LHCN-M2 (cell line): ENCODE results near the gene SSH2. TPM values are rescaled to one million over a fixed set of nuclear protein-coding genes. Genes with fewer than 3 reads are reported as not detected.
"Not testable (repeated sequence)": the region's sequence is repeated elsewhere in the genome, so short reads cannot be mapped to it uniquely, and the experiment has no call there.

Experiments used
- DNase-seq: peaks from one replicate; pipeline ENCODE4 v3.0.0-alpha.2; 2012; ENCODE audit warnings: low read depth
- total RNA-seq: library from RNA; depleted of rRNA; stranded (reverse); fragments of >200 nt; gene quantifications from 2 replicates; pipeline ENCODE4 v1.2.3, GENCODE V29; 2014

SSH2 gene
- total RNA-seq, 1 experiment from 2014 or later: 16.5 TPM

- peak; percentile 78 for DNase-seq
Observed at GRCh38 chr17:29931231-29931932, 1.4 kb upstream of the SSH2 start.

DNA sequence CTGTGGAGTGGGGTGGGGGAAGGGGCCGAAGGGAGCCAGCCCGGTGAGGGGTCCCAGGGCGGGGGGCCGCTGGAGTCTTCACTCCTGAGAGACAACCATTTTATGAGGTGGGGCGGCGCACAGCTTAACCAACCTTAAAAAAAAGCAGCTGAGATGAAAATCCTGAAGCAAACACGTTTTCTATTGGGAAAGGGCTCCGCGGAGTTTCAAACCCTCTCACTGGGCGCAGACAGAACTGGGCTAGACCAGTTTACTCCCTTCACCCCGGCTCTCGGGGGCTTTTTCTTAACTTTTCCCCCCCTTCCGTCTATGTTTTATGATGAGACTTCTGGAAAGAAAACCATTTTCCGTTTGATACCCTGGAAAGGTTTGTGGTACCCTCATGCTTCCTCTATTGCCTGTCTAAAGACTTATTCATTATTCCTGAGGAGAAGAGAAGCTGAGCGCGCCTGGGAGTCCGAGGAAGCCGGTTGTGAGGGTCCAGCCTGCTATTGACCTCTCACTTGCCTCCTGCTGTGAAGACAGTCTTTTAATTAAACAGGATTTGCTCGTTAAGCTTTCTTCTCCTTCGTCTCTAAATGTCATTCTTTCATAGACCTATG lies 482 bp upstream of the SSH2 start:
- no peak for DNase-seq

DNA sequence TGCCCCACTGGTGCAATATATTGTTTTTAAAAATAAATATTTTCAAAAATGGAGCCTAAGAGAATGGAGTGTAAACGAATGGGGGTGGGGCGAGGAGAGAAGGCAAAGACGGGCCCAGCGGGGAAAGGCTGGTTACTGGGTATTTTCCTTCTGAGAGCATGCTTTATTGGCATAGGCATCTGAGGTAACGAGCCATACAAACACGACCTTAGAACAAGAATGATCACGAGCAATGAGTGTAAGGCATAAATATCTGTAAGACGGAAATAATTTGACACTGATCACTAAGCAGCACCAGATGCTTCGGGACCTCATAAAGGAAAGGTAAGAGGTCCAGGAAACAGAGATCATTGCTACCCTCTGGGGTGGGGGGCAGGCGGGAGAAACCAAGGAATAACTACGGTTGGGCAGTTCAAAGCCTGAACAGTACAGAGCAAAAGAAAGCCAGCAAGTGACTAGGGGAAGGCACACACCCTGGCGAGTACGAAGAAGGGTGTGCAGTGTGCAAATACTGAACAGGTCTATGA lies 959 bp downstream of the SSH2 start:
- DNase-seq: peak; percentile 41

DNA sequence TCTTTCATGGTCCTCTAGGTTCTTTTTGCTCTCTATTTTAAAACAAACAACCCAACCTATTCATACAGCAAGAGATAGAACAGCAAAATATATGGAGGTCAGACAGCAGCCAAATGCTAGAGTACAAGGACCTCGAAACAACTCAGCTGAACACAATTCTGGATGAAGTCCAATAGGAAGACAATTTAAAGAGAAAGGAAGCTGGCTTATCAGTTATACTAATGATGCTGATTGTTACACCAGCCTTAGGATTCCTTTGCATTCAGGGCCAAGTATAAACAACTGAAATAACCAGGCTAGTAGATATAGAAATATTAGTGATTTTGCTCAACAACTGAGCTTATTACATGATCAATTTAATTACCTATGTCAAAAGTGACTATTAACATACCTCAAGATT lies 2.5 kb downstream of the SSH2 start:
- DNase-seq: no peak

DNA sequence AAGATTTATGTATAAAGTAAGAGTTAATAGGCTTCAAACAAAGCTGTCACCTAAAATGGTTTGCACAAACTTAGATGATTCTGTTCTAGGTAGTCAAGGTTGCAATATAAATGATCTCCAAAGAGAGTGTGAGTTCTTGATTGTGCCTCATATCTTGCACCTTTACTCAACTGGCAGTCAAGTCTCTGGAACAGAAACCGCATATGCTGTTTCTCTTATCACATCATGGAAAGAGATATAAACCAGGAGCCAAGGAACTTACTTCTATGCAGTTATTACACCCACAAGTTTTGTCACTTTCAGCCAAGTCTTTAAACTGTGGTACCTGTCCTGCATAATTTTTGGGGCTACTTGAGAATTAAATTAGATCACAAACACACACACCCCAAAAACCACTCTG lies 5.2 kb downstream of the SSH2 start:
- DNase-seq: no peak

DNA sequence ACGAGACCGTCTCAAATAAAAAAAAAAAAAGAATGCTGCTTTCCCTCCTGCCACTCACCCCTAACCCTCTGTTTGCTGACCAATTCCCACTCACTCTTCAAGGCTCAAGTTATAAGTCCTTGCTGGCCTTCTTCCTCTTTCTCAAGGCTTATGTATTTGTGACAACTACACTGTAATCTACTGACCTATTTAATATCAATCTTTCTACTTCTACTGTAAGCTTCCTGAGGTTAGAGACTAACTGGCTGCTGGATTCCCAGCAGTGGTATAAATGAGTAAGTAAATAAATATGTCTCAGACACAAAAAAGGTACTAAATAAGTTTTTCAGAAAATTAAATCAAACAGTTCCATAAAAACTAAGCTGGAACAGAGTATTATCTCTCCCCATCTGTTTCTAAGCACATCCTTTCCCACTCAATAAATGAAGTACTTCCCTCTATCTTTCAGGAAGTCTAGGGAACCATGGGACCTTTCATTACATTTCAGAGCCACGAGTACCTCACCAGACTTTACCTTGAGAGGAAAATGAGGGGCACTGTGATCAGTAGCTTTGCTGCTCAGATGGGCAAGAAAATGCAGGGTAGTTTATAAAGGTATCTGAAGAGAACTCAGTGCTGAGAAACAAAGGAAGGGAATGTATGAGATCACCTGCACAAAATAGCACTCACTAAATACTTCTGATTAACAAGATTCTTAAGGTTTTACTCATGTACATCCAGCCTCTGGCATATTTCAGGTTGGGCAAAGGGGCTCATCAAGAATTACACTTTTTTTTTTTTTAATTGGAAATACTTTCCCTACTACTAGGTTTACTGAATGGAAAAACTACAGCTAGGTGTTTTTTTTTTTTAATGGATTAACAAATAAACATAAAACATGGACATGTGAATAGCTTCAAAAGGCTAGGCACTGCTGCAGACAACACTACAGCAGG lies 10.8 kb downstream of the SSH2 start:
- peak; percentile 17 for DNase-seq

GRCh38 chr17:29918016-29918415 lies 12.0 kb downstream of the SSH2 start:
- no peak for DNase-seq

- no peak for DNase-seq
Observed at GRCh38 chr17:29914819-29915537, 15.1 kb downstream of the SSH2 start.

DNA sequence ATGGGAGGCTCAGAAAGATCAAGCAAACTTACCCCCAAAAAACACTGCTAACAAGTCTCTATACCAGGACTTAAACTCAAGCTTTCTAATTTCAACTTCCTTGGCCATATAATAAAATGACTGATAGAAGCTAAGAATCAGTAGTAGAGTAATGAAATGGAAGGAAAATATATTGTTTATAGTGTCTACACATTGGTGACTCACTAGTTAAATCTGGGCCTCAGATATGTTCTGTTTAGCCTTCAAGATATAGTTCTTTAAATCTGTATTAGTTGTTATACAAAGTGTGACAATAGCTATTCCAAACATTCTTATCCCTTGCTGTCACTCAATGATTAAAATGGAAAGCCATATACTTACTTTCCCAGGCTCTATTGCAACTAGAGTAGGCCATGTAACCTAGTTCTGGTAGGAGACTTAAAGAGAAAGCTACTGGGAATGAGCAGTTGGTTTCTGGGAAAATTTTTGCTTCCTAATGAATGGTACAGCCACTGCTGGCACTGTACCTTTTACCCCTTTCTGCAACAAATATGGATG lies 18.3 kb downstream of the SSH2 start:
- DNase-seq: no peak

- DNase-seq: peak; percentile 12
Observed at GRCh38 chr17:29909236-29910003, 20.6 kb downstream of the SSH2 start.

DNA sequence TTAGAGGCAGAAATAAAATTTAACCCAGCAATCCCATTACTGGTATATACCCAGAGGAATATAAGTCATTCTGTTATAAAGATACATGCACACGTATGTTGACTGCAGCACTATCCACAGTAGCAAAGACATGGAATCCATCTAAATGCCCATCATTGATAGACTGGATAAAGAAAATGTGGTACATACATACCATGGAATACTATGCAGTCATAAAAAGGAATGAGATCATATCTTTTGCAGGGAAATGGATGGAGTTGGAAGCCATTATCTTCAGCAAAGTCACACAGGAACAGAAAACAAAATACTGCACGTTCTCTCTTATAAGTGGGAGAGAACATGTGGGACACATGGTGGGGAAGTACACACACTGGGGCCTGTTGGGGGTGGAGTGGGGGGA lies 23.1 kb downstream of the SSH2 start:
- DNase-seq: no peak

DNA sequence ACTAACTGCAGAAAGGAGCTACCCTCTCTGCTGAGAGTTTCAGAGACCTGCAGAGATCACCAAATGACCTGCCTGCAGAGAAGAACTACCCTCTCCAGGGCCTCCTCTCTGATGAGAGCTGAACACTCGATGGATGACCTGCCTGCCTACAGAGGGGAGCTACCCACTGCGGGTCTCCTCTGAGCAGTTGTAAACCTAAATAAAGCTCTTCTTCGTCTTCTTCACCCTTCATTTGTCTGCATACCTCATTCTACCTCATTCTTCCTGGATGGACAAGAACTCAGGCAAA lies 24.2 kb downstream of the SSH2 start:
- no peak for DNase-seq

DNA sequence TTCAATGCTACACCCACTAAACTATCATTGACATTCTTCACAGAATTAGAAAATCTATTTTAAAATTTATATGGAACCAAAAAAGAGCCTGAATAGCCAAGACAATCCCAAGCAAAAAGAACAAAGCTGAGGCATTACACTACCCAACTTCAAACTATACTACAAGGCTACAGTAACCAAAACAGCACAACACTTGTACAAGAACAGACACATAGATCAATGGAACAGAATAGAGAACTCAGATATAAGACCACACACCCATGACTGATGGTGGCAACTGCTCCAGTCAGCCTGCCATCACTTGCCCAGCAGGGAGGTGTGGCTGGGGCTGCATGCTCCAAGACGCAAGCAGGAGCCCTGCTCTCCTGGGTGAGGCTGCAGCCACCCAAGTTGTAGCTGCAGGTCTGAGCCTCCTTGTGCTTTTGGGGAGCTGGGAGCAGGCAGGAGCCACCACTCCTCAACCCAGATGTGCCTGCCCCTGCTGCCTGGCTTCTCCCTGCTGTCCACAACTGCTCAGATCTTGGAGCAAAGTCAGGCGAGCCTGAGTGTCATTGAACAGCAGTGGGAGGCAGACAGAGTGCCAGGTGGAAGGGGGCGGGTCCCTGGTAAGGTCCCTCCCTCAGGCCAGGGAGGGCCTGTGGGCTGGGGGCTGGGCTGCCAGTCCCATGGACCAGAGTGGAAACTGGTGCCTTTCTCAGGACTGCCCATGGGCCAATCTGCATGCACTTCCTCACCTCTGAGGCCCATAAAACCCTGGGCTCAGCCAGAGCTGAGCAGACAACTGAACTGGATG lies 24.7 kb downstream of the SSH2 start:
- no peak for DNase-seq

GRCh38 chr17:29903471-29903870 lies 26.6 kb downstream of the SSH2 start:
- no peak for DNase-seq

DNA sequence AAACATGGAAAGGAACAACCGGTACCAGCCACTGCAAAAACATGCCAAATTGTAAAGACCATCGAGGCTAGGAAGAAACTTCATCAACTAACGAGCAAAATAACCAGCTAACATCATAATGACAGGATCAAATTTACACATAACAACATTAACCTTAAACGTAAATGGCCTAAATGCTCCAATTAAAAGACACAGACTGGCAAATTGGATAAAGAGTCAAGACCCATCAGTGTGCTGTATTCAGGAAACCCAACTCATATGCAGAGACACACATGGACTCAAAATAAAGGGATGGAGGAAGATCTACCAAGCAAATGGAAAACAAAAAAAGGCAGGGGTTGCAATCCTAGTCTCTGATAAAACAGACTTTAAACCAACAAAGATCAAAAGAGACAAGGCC lies 32.9 kb downstream of the SSH2 start:
- not testable (repeated sequence) for DNase-seq

DNA sequence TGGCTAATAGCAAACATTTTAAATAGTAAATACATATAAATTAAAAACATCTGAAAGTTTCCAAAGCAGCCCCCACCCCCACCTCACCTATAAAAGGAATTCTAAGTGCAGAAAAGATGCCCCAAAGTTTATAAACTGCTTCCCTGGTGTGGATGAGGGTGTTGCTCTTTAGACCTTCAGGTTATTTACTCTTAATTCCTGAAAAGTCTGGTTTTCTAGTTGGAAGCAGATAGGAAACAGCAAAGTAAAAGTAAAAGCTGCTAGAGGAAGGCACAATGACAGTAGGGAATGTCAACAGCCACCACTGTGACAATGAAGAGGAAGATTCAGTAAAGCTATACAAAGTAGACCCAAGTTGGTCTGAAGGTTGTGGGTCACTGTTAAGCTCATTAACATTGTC lies 37.8 kb downstream of the SSH2 start:
- DNase-seq: no peak

DNA sequence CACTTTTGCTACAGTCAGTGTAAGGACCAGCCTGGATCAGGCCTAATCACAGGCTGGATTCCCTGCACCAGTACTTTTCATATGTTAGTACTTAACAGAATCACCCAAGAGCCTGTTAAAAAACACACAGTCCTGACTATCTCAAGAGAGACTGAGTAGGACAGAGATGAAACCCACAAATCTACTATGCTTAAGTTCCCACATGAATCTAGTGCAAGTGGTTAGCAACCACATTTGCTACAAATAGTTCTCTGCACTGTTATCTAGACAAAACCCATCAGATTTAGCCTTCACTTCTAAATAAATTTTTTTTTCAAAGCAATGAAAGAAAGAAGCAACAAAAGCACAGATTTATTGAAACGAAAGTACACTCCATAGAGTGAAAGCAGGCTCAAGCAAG lies 38.9 kb downstream of the SSH2 start:
- no peak for DNase-seq

- DNase-seq: no peak
Observed at GRCh38 chr17:29885031-29885640, 44.9 kb downstream of the SSH2 start.

- DNase-seq: peak; percentile 31
Observed at GRCh38 chr17:29883497-29883896, 46.5 kb downstream of the SSH2 start.
